GM23338 (cell line): ENCODE measurements around the gene PIAS1. TPM values are rescaled to one million over a fixed set of nuclear protein-coding genes. Genes with fewer than 3 reads are reported as not detected.

Experiments used
- ATAC-seq: fragments of 200-7000 bp; cut with Tn5 transposase; 3 replicates; pipeline ENCODE4 v1.9.1; 2020
- DNase-seq: peaks from one replicate; pipeline ENCODE4 v3.0.0-alpha.2; 2015; ENCODE audit warnings: low spot score
- H2AFZ ChIP-seq: fragments of 200-600 bp; sonication (generic); 2 replicates; pipeline ENCODE4 v1.8.0; 2016; ENCODE audit warnings: antibody characterized with exemption, mild to moderate bottlenecking, moderate library complexity
- H3F3A ChIP-seq: fragments of 200-600 bp; sonication (generic); replicated peaks from 2 replicates; pipeline ENCODE4 v1.8.0; 2017; ENCODE audit warnings: antibody characterized with exemption, mixed run types, low read depth
- H3K27ac ChIP-seq: fragments of 200-600 bp; sonication (generic); 2 replicates; pipeline ENCODE4 v1.6.1; 2016; ENCODE audit warnings: low read depth
- H3K27me3 ChIP-seq: fragments of 200-600 bp; sonication (generic); 2 replicates; pipeline ENCODE4 v1.8.0; 2016; ENCODE audit warnings: mild to moderate bottlenecking, mixed run types, moderate library complexity; ENCODE audit not compliant: insufficient read depth
- H3K36me3 ChIP-seq: fragments of 200-600 bp; sonication (generic); 2 replicates; pipeline ENCODE4 v1.8.0; 2016; ENCODE audit warnings: mild to moderate bottlenecking; ENCODE audit not compliant: insufficient read depth
- H3K4me1 ChIP-seq: fragments of 200-600 bp; sonication (generic); 2 replicates; pipeline ENCODE4 v1.8.0; 2016; ENCODE audit warnings: mild to moderate bottlenecking, moderate library complexity; ENCODE audit not compliant: insufficient read depth
- H3K4me2 ChIP-seq: fragments of 200-600 bp; sonication (generic); 2 replicates; pipeline ENCODE4 v1.7.1; 2017; ENCODE audit warnings: mixed run types
- H3K4me3 ChIP-seq: fragments of 200-600 bp; sonication (generic); 2 replicates; pipeline ENCODE4 v1.6.1; 2016; ENCODE audit warnings: mixed run types
- H3K79me2 ChIP-seq: fragments of 200-600 bp; sonication (generic); replicated peaks from 2 replicates; pipeline ENCODE4 v1.8.0; 2017; ENCODE audit warnings: mild to moderate bottlenecking; ENCODE audit not compliant: insufficient read depth
- H3K9me2 ChIP-seq: fragments of 200-600 bp; sonication (generic); 2 replicates; pipeline ENCODE4 v1.8.0; 2017; ENCODE audit not compliant: insufficient read depth
- H4K20me1 ChIP-seq: fragments of 200-600 bp; sonication (generic); replicated peaks from 2 replicates; pipeline ENCODE4 v1.8.0; 2017; ENCODE audit warnings: mild to moderate bottlenecking; ENCODE audit not compliant: insufficient read depth
- H3K27ac Mint-ChIP-seq: 2 replicates; pipeline ENCODE4 v1.8.0; 2020; ENCODE audit warnings: inconsistent platforms, mild to moderate bottlenecking, moderate library complexity, mixed read lengths
- H3K27me3 Mint-ChIP-seq: 3 replicates; pipeline ENCODE4 v1.8.0; 2022; ENCODE audit warnings: low read depth, mild to moderate bottlenecking, moderate library complexity, mixed read lengths, inconsistent platforms; ENCODE audit not compliant: insufficient read depth, poor library complexity
- H3K36me3 Mint-ChIP-seq: 3 replicates; pipeline ENCODE4 v1.8.0; 2021; ENCODE audit warnings: low read depth, mild to moderate bottlenecking, inconsistent platforms, moderate library complexity, mixed read lengths
- H3K4me1 Mint-ChIP-seq: 3 replicates; pipeline ENCODE4 v1.8.0; 2020; ENCODE audit warnings: mild to moderate bottlenecking, inconsistent platforms, mixed read lengths
- H3K4me3 Mint-ChIP-seq: 3 replicates; pipeline ENCODE4 v1.8.0; 2021; ENCODE audit warnings: moderate library complexity, mild to moderate bottlenecking, inconsistent platforms, mixed read lengths
- H3K9me3 Mint-ChIP-seq: 3 replicates; pipeline ENCODE4 v1.8.0; 2020; ENCODE audit warnings: moderate library complexity, mild to moderate bottlenecking, inconsistent platforms, mixed read lengths
- CREB1 ChIP-seq: fragments of 250-450 bp; sonication (Bioruptor Pico); IDR thresholded peaks from 2 replicates; pipeline ENCODE4 v1.5.0; 2020; ENCODE audit warnings: low read depth, mild to moderate bottlenecking, moderate library complexity
- CTCF ChIP-seq, 2 experiments: fragments of 200-600 bp in 1 of 2; sonication (generic) in 1 of 2; conservative IDR thresholded peaks; 2 replicates each; pipeline versions ENCODE4 v1.5.1 to v1.6.1; 2016 to 2017; ENCODE audit warnings: antibody characterized with exemption in 2 of 2, low read depth in 2 of 2, mild to moderate bottlenecking in 2 of 2, moderate library complexity in 1 of 2
- EZH2 ChIP-seq: fragments of 200-600 bp; sonication (generic); IDR thresholded peaks from one replicate; pipeline ENCODE4 v1.8.0; 2017; ENCODE audit warnings: antibody characterized with exemption, mild to moderate bottlenecking, low read depth; ENCODE audit not compliant: unreplicated experiment
- EZH2phosphoT487 ChIP-seq: fragments of 200-600 bp; sonication (generic); IDR thresholded peaks from one replicate; pipeline ENCODE4 v1.8.1; 2018; ENCODE audit warnings: antibody characterized with exemption; ENCODE audit not compliant: unreplicated experiment
- JUNB ChIP-seq: IDR thresholded peaks from one replicate; pipeline ENCODE4 v1.6.1; 2016; ENCODE audit warnings: antibody characterized with exemption; ENCODE audit not compliant: unreplicated experiment
- NANOG ChIP-seq: IDR thresholded peaks from 2 replicates; pipeline ENCODE4 v1.6.1; 2016; ENCODE audit warnings: antibody characterized with exemption, borderline replicate concordance
- POLR2AphosphoS5 ChIP-seq: IDR thresholded peaks from 2 replicates; pipeline ENCODE4 v1.6.1; 2016; ENCODE audit warnings: antibody characterized with exemption, low read depth
- STAT1 ChIP-seq: IDR thresholded peaks from one replicate; pipeline ENCODE4 v1.6.1; 2016; ENCODE audit warnings: antibody characterized with exemption; ENCODE audit not compliant: unreplicated experiment
- ZNF114 ChIP-seq: fragments of 250-450 bp; sonication (Bioruptor Pico); IDR thresholded peaks from 2 replicates; pipeline ENCODE4 v1.5.0; 2020; ENCODE audit warnings: mild to moderate bottlenecking, moderate library complexity
- ZNF331 ChIP-seq: fragments of 250-450 bp; sonication (Bioruptor Pico); IDR thresholded peaks from 2 replicates; pipeline ENCODE4 v1.5.0; 2020; ENCODE audit warnings: low read depth, mild to moderate bottlenecking, moderate library complexity
- ZNF462 ChIP-seq: fragments of 250-450 bp; sonication (Bioruptor Pico); IDR thresholded peaks from 2 replicates; pipeline ENCODE4 v1.5.0; 2020; ENCODE audit warnings: mild to moderate bottlenecking, moderate library complexity
- polyA plus RNA-seq: library from polyadenylated mRNA; unstranded; fragments of >200 nt; fragmentation: Nextera tagmentation; extraction: Ambion mirVana; gene quantifications from 2 replicates; pipeline ENCODE4 v1.2.1, GENCODE V29; 2016
- total RNA-seq: library from RNA; depleted of rRNA; stranded (reverse); fragments of >200 nt; shearing (Covaris generic); gene quantifications from 2 replicates; pipeline ENCODE4 v1.2.3, GENCODE V29; 2014
- TF ChIP-seq, protein P1 (sequence below): IDR thresholded peaks from one replicate; pipeline ENCODE4 v1.6.1; 2018; ENCODE audit warnings: antibody characterized with exemption; ENCODE audit not compliant: unreplicated experiment
- TF ChIP-seq, protein P2 (sequence below): IDR thresholded peaks from 2 replicates; pipeline ENCODE4 v1.6.1; 2016; ENCODE audit warnings: antibody characterized with exemption

PIAS1 gene
- total and polyA plus RNA-seq, 2 experiments from 2014 or later = 30.7 to 32.1 TPM

DNA sequence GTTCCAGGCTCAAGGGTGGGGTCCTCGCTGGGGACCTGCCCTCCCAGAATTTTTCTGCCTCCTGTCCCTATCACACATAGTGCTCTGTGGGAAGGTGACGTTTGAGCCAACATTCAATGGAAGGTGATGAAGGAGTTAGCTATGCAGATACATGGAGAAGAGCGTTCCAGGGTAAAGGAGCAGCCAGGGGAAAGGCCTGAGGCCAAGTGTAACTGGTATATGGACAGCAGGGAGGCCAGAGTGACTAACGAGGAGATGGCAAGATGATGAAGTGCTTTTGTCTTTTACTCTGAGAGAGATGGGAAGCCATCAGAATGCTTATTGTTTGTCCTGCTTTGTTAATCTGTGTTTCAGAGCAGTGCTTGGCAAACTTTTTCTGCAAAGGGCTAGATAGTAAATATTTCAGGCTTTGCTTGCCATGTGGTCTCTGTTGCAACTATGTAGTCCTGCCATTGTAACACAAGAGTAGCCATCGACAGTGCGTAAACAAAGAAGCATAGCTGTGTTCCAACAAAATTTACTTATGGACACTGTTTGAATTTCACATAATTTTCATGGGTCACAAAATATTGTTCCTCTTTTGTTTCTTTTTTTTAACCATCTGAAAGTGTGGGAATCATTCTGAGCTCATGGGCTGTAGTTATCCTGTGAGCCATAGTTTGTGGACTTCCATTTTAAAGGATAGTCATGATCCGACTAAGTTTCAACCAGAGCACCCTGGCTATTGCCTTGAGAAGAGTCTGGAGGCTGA lies 25.8 kb upstream of the PIAS1 start:
- no peaks in the 10 kb centered on the region for H4K20me1 ChIP-seq
- no peaks in the 10 kb centered on the region for H3K9me3 Mint-ChIP-seq

More for the DNA sequence above, 25.8 kb upstream of the PIAS1 start:
- Mint-ChIP-seq H3K36me3 (no peaks in the 10 kb centered on the region), H3K4me1 (no peaks in the 10 kb centered on the region), H3K4me3 (no peak overlapping the region), H3K27me3 (peaks cover 4% of the 10 kb centered on the region), H3K27ac (no peak overlapping the region)
- DNase-seq (no peak), ATAC-seq (no peak)
- no peak overlapping the region for H2AFZ ChIP-seq
- H3F3A ChIP-seq = no peaks in the 10 kb centered on the region
- no peaks in the 10 kb centered on the region for H3K79me2 ChIP-seq
- H3K9me2 ChIP-seq = 0 out of 2 replicates have a peak, but pooled peaks cover 9% of the 10 kb centered on the region
- H3K4me3 ChIP-seq = no peak overlapping the region
- no peaks in the 10 kb centered on the region for H3K27me3 ChIP-seq
- H3K36me3 ChIP-seq = no peaks in the 10 kb centered on the region
- H3K4me2 ChIP-seq = no peak overlapping the region
- TF ChIP-seq, protein P1, sequence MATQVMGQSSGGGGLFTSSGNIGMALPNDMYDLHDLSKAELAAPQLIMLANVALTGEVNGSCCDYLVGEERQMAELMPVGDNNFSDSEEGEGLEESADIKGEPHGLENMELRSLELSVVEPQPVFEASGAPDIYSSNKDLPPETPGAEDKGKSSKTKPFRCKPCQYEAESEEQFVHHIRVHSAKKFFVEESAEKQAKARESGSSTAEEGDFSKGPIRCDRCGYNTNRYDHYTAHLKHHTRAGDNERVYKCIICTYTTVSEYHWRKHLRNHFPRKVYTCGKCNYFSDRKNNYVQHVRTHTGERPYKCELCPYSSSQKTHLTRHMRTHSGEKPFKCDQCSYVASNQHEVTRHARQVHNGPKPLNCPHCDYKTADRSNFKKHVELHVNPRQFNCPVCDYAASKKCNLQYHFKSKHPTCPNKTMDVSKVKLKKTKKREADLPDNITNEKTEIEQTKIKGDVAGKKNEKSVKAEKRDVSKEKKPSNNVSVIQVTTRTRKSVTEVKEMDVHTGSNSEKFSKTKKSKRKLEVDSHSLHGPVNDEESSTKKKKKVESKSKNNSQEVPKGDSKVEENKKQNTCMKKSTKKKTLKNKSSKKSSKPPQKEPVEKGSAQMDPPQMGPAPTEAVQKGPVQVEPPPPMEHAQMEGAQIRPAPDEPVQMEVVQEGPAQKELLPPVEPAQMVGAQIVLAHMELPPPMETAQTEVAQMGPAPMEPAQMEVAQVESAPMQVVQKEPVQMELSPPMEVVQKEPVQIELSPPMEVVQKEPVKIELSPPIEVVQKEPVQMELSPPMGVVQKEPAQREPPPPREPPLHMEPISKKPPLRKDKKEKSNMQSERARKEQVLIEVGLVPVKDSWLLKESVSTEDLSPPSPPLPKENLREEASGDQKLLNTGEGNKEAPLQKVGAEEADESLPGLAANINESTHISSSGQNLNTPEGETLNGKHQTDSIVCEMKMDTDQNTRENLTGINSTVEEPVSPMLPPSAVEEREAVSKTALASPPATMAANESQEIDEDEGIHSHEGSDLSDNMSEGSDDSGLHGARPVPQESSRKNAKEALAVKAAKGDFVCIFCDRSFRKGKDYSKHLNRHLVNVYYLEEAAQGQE = no peak
- TF ChIP-seq CTCF (conservative IDR thresholded peaks at IDR 0.05; ENCODE audit: low read depth in 2 of 2) = no peak
- TF ChIP-seq EZH2phosphoT487 = no peak
- TF ChIP-seq EZH2 = no peak
- no peak for TF ChIP-seq POLR2AphosphoS5
- no peak for TF ChIP-seq ZNF331 (CRISPR knock-in tag)
- TF ChIP-seq JUNB = no peak
- TF ChIP-seq ZNF114 (CRISPR knock-in tag) = no peak
- no peak for TF ChIP-seq CREB1 (CRISPR knock-in tag)
- TF ChIP-seq, protein P2, sequence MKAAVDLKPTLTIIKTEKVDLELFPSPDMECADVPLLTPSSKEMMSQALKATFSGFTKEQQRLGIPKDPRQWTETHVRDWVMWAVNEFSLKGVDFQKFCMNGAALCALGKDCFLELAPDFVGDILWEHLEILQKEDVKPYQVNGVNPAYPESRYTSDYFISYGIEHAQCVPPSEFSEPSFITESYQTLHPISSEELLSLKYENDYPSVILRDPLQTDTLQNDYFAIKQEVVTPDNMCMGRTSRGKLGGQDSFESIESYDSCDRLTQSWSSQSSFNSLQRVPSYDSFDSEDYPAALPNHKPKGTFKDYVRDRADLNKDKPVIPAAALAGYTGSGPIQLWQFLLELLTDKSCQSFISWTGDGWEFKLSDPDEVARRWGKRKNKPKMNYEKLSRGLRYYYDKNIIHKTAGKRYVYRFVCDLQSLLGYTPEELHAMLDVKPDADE = no peak
- TF ChIP-seq STAT1 = no peak
- TF ChIP-seq ZNF462 (CRISPR knock-in tag) = no peak
- no peak for TF ChIP-seq NANOG
- H3K4me1 ChIP-seq = no peaks in the 10 kb centered on the region
- H3K27ac ChIP-seq = no peak overlapping the region
